COLO668 (cell line): ENCODE results near the gene TMEM114.
"Not testable (repeated sequence)": the region's sequence is repeated elsewhere in the genome, so short reads cannot be mapped to it uniquely, and the experiment has no call there.

ENCODE experiments used
- DNase-seq: peaks from one replicate; lab custom pipeline; 2025; ENCODE audit not compliant: unreplicated experiment; lab: John Stamatoyannopoulos, UW

Gene TMEM114

GRCh38 chr16:8576141-8577004, 13.9 kb downstream of the TMEM114 start:
- DNase-seq: no peak

GRCh38 chr16:8575399-8575798, 14.9 kb downstream of the TMEM114 start:
- peak; percentile 56 for DNase-seq

GRCh38 chr16:8572919-8573724, 17.2 kb downstream of the TMEM114 start:
- DNase-seq: peak; percentile 58

GRCh38 chr16:8572063-8572918, 18.0 kb downstream of the TMEM114 start:
- DNase-seq: peak; percentile 58

GRCh38 chr16:8571061-8571596, 19.2 kb downstream of the TMEM114 start:
- DNase-seq: peak; percentile 50

- DNase-seq: not testable (repeated sequence)
Observed at GRCh38 chr16:8570393-8570792, 19.9 kb downstream of the TMEM114 start.

- DNase-seq: no peak
Observed at GRCh38 chr16:8569650-8570346, 20.5 kb downstream of the TMEM114 start.

- no peak for DNase-seq
Observed at GRCh38 chr16:8568231-8568617, 22.1 kb downstream of the TMEM114 start.

GRCh38 chr16:8567355-8568230, 22.7 kb downstream of the TMEM114 start:
- DNase-seq: peak; percentile 74

GRCh38 chr16:8565498-8565897, 24.8 kb downstream of the TMEM114 start:
- peak; percentile 28 for DNase-seq

GRCh38 chr16:8564934-8565345, 25.4 kb downstream of the TMEM114 start:
- no peak for DNase-seq

- DNase-seq: not testable (repeated sequence)
Observed at GRCh38 chr16:8563944-8564540, 26.3 kb downstream of the TMEM114 start.

- no peak for DNase-seq
Observed at GRCh38 chr16:8561496-8561895, 28.8 kb downstream of the TMEM114 start.

GRCh38 chr16:8555400-8555799, 34.9 kb downstream of the TMEM114 start:
- no peak for DNase-seq

- no peak for DNase-seq
Observed at GRCh38 chr16:8554881-8555280, 35.4 kb downstream of the TMEM114 start.

GRCh38 chr16:8554022-8554421, 36.3 kb downstream of the TMEM114 start:
- no peak for DNase-seq

GRCh38 chr16:8552487-8553221, 37.7 kb downstream of the TMEM114 start:
- no peak for DNase-seq
